ENCODE data around the gene NAPEPLD.

DNA sequence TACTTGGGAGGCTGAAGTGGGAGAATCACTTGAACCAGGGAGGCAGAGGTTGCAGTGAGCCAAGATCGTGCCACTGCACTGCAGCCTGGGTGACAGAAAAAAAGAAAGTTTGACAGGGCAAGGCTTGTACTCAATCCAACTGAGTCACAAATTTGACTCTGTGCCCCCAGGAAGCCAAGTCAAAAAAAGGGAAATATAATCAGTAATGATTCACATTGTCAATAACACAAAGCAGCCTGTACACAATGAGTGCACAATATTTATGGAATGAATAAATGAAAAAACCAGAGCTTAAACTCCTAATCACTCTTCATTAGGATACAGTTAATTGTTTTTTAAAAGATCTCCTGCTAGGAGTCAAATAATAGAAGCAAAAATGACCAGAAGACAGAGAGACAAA lies 6.4 kb downstream of the NAPEPLD start:
- TF ChIP-seq, protein P1, sequence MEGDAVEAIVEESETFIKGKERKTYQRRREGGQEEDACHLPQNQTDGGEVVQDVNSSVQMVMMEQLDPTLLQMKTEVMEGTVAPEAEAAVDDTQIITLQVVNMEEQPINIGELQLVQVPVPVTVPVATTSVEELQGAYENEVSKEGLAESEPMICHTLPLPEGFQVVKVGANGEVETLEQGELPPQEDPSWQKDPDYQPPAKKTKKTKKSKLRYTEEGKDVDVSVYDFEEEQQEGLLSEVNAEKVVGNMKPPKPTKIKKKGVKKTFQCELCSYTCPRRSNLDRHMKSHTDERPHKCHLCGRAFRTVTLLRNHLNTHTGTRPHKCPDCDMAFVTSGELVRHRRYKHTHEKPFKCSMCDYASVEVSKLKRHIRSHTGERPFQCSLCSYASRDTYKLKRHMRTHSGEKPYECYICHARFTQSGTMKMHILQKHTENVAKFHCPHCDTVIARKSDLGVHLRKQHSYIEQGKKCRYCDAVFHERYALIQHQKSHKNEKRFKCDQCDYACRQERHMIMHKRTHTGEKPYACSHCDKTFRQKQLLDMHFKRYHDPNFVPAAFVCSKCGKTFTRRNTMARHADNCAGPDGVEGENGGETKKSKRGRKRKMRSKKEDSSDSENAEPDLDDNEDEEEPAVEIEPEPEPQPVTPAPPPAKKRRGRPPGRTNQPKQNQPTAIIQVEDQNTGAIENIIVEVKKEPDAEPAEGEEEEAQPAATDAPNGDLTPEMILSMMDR (IDR thresholded peaks at IDR 0.05; ENCODE audit: insufficient read depth, low read depth, low read length) = no peak
- TF ChIP-seq EZH2 (IDR thresholded peaks at IDR 0.05; ENCODE audit: insufficient read depth, low read length) = no peak

Measured in astrocyte (in vitro differentiated cells and primary cell).